Activated CD8-positive, alpha-beta memory T cell treated with anti-CD3 and anti-CD28 coated beads for 1 hour (primary cell): ENCODE results near the gene FBXL4.

Source experiments
- DNase-seq, 2 donors: peaks; one replicate each; pipeline ENCODE4 v3.0.0-alpha.2; 2020; ENCODE audit warnings: low read depth in 1 of 2; ENCODE audit errors: extremely low read depth in 1 of 2

Gene FBXL4

DNA sequence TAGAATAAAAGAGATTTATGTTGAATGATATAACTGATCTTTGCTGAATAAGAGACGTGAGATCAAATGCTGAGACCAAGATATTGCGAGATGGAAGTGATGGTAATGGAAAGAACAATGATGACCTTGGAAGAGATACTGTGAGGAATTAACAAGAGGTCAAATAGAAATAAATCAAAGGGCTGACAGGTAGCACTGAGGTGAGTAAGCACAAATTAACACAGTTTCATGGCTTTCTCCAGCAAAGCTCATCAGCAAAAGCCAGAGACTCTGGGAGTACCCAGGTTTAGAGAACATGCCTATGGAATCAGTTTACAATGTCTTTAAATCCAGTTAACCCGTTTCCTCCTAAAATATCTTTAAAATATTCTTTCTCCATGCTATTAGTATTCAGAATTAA lies 60.1 kb downstream of the FBXL4 start:
- DNase-seq: no peak

DNA sequence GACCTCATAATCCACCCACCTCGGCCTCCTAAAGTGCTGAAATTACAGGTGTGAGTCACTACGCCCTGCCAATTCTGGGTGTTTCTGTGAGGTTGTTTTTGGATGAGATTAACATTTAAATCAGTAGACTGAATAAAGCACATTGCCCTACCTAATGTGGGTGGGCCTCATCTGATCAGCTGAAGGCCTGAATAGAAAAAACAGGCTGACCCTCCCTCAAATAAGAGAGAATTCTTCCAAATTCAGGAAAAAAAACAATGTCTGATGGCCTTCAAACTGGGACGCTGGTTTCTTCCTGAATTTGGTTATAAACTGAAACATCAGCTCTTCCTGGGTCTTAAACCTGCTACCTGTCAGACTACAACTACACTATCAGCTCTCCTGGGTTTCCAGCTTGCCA lies 62.4 kb downstream of the FBXL4 start:
- no peak for DNase-seq

DNA sequence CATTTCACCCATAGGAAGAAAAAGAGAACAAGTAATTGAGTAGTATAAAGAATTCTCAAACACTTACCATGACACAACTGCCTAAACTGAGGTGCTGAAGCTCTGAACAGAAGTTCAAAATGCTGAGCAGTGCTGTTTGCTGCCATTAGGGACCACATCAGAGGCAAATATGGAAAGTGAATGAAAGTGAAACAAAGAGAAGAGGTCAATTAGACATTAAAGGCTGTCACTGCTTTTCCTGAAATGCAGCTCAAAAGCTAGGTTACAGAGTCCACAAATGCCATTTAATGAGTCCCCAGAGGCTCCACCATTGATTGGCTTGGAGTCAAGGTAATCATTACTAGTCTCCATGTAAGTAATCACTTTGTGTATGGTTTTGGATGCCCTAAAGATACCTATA lies 67.3 kb downstream of the FBXL4 start:
- no peak for DNase-seq

DNA sequence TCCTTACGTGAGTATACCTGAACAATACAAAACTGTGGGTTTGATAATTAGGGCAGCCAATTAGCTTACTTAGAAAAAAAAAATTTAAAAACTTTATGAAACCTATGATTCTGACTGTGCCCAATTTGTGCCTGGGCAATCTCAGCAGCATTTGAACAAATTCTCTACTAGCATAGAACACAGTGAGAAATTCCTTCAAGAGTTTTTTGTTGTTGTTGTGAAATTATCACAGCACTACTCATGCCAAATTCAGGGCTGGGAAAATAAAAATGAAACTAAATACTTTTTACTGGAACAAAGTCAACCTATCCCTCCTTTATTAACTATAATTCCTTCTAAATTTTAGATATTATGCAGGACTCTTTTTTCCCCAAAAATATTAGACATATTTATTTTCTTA lies 70.5 kb downstream of the FBXL4 start:
- DNase-seq: no peak

DNA sequence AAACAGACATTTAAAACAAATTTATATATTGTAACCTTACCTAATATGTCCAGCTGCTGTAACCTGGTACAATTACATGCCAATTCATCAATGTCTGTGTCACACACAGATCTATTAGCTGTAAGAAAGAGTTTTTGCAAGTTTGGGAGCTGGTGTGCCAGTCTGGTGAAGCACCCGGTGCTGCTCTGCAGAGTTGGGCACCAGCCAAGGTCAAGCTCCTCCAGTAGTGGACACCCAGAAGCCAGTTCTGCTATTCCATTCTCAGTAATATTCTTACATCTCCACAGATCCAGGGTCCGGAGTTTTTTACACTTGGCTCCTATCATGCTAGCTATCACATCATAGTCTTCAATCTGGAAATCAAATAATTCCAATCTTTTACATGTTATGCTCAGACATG lies 72.4 kb downstream of the FBXL4 start:
- no peak for DNase-seq

DNA sequence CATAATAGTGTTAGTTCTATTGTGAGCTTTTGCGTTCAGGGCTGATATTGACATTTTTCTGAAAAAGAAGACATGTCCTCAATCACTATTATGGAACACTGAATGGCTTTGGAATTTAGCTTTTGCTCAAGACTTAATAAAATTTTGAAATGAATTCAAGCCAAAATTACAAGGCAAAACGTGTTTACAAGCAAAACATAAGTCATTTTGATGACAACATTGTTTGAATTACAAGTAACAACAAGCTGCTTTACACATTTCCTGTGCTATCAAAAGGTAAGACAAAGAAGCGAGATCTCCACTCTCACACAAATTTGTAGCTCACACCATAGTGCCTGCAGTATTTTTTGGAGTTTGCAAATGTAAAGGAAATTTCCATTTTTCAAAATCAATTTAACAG lies 75.9 kb downstream of the FBXL4 start:
- DNase-seq: no peak

DNA sequence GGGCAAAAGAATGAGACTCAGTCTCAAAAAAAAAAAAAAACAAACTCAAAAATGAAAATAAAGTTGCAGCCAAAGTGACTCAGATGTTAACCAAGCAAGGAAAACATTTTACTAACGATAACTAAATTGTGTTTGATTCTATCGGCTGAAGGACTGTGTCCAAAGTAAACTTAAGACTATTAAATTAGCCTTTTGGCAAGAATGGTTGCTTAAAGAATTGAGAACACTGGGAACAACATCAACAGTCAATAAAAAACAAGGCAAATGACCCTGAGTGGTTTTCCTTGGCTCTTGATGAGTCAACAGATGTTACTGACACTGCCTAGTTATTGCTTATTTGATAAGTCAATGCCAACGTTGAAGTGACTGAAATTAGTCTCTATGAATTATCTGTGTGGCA lies 76.7 kb downstream of the FBXL4 start:
- DNase-seq: no peak

DNA sequence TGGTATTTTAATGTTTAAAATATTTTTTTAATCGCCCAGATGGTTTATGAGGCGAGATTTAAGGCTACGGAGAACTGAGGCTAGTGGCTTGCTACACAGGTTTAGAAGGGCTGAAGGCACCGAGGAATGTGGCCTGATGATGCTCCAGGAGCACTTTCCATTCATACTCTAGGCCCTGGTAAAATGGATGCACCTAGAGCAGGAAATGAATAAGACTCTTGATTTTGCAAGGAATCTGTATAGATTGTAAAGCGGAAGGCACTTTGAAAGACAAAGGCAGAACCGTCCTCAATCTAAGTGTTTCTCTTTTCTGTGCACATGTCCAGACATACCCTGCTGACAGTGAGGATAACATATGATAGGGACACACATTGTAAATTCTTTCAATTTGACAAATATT lies 83.2 kb downstream of the FBXL4 start:
- no peak for DNase-seq

DNA sequence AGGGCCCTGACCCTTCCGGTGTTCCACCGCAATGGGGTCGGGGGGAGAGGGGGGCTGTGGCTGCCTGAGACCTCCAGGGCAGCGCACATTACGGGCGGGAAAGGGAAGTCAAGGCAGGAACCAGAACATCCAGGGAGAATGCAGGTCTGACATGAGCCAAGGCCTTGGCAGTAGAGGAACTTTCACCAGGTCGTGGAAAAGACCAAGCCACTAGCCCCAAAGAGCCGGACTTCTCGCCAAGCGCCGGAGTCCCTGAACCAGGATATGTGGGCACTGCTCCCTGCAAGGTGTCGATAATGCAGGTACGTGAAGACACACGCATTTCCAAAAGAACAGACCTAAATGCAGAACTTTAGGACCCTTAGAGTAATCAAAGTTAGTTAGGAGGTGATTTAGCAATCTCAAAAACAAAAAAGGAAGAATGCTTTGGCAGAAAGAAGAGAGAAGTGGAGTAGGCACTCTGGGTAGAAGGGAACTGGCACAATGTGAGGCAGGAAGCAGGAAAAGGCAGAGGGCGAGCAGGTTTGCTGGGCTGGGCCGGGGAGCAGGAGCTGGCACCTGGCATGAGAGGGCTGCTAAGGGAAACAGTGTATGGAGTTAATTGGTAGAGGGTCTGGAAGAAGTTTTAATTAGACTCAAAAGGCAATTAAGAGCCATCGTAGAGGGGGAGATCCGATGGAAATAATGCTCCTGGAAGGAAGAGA lies 99.1 kb downstream of the FBXL4 start:
- no peak for DNase-seq

DNA sequence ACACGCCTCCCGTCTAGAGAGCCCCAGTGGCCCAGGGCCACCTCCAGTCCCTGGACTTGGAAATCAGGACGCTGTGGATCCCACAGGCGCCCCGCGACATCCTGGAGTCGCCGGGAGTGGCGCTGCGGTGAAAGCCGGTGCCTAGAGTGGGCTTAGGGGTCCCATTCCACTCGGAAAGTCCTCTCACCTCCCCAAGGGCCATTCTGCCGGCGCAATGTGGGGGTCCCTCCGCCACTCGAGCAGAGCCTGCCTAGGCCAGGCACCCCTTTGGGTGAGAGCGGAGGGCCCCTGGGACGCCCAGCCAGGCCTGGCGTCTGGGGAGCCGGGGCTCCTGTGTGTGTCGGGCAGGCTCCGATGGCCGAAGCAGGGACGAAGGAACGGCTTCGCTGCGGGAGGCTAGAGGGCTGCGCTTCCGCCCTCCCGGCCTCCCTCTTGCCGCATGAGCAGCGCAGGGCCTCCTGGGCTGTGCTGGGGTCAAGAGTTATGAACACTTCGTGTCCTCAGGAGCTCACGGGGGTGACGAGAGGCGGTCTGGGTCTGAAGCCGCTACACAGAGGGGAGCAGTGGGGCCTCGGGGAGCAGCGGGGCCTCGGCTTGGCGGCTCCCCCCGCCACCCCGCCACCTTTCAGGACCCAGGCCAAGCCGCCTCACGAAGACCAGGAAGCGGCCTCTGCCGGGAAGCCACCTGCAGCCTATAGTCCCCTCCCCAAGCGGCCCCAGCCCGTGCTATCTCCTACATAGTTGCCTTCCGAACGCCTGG lies 99.8 kb downstream of the FBXL4 start:
- no peak for DNase-seq

DNA sequence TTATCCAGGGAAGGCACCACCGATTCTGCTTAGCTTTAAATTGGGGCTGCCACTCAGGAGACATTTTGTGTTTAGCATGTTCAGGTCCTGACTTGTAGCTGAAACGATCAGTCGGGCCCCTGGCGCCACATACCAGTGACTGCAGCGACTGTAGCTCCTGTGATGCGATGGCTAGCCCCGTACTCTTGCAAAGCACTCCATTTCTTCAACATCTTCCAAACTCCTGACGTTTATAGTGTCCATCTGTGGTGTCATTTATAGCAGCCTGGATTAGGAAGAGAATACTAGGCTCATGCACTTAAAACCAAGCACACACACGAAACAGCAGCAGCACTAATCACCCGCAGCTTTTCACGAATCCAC lies 100.3 kb downstream of the FBXL4 start:
- no peak for DNase-seq

DNA sequence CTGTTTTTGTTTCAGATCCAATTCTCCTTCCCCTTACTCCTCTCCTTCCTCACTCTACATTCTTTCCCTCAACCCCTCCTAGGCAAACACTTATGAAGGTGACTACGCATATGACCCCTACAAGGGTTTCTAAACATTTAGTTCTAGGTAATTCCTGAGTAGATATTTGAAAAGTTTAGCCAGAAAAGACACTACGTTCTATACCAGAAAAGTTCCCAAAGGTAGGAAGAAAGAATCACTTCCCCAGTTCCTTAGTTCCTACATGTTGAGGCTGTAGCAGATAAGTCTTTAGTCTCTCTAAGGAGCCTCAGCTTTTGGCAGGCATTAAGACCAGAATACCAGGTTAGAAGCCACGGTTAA lies 101.7 kb downstream of the FBXL4 start:
- DNase-seq: no peak

DNA sequence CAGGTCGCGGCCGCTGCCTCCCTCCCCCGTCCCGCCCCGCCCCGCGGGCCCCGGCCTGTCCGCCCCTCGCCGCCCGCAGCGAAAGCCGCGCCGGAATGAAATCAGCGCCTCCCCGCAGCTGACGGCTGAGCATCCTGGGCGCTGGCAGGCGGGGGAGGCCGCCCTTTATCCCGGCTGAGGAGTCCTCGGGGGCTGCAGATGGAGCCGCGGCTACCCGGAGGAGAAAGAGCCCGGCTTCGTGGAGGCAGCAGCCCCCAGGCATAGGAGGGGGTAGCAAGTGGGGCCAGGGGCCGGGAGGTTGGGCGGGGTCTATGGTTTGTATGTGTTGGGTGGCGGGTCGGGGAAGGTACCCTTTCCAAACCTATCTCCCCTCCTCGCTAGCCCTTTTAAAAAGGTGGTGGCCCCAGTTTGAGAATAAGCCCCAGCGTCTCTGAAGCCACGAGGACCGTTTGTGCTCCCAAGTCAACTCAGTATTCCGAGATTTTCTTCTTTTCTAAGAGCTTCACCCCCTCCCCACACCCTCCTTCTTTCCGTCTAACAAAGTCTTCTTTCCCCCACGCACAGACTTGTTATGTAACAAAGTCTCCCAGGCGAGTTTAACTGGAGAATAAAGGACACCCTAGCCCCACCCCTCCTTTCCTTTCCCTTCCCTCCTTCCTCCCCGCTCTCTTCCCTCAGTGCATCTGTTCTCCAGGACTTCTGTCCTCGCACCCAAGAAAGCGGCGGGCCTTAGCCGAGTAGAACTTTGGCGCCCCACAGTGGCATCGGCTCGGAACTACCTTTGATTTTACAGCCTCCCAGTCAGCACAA lies 102.3 kb downstream of the FBXL4 start:
- peak; percentile 17 to 43 for DNase-seq

DNA sequence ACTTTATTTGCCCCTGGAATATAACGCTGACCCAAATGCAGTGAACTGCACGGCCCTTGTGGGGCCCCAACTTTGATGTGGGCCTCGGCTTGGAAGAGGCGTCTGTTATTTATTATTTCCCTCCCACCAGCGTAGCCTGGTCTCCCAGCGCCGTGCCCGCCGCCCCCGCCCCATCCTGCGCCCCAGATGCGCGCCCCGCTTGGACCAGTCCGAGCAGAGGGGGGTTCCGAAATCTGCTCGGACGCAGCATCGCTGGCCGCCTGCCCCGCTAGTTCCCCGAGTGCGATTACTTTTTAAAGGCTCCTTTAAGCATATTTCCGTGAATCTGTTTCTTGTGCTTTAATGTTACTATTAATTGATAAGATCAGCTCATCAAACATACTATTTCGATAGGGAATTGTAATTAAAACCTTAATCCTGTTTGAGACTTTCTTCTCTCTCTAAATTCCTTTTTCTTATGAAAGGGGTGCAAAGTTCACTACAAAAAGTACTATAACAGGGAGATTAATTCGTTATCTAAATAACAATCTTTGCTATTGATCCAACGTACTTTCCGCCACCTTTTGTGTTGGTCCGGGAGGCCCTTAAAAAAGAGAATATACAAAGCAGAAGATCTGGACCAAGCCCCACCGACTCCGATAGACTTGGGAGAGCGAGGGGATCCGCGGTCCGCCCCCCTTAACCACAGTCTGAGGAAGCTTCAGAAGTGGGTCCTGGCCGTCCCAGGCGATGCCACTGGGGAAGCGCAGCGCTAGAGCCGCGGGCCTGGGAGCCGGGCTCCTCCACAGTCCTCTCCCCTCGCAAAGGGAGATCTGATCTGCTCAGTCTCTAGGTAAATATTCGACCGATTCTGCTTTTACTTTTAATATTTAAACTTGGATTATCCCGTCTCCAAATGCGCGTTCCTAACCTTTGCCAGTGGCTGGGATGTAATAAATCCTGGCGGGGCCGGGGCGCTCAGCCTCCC lies 103.2 kb downstream of the FBXL4 start:
- no peak for DNase-seq

DNA sequence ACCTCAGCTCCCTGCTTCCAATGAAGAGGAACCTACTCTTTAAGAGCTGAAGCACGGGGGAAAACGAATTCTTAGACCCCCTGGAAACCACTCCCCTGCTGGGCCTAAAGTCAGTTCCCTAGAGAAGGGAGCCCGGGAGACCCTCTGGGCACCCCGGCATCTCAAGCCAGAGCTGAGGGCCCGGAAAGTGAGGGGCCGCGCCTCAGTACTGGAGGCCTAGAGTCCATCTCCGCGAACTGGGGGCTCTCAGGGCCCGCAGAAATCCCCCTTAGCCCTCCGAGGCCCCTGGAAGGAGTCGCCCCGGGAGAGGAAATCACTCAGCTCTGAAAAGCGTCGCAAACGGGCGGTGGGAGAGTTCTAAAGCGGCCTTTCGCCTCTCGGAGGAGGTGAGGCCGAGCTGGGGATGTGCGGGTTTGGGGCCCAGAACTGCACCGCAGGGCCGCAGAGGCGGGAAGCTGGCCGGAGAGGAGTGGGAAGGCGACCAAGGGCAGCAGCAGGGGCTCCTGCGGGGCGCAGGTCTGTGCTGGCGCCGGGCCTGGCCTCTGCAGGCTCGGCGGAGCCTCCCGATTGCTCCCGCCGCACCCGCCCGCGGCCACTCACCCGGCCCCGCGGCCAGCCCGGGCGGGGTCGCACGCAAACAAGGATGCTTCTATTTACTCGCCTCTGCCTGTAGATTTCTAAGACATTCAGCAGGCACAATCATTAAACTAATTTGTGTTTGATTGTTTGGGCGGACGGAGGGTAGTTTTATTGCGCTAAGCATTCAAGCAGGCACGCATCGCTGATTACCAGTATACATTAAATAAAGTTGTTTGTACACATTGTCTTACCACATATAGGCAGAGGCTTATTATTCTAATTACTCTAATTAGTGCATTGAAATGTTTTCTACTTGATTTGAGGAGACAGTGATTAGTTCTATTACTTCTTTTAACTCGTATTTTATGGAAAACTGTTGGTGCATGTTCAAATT lies 104.2 kb downstream of the FBXL4 start:
- no peak for DNase-seq

DNA sequence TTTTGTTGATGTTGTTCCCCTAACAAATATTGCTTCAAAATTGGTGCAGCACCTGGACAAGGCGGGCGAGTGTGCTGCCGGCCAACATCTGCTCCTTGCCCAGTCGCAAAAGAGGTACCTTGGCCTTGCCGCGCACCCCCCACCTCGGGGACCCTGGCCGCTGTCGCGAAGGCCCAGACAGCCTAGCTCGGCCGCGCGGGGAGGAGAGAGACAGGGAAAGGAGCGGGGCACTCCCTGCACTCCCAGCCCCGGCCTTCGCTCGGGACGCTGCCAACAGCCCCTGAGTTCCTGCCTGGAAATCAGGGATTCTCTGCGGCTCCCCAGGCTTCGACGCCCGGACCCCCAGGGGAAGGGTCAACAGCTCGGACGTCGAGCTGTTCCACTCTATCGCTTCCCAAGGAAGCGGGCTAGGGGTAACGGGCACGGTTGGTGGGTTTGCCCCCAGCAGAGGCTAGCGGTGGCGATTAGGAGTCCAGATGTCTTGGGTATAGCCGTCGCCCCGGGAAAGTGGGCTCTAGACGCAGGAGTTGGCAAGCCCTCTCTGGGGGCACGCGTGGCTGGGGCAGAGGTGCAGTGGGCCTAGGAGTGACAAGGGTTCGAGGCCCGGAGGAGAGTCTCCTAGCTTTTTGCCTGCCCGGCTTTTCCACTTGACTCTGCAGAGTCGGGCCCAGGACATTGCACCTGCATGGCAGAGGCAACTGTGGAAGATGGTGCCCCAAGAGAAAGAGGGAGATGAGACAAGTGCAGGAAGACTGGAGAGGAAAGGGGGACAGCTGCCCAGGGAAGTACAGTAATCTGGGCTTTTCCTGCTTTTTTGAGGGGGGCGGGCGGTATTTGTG lies 105.2 kb downstream of the FBXL4 start:
- no peak for DNase-seq

DNA sequence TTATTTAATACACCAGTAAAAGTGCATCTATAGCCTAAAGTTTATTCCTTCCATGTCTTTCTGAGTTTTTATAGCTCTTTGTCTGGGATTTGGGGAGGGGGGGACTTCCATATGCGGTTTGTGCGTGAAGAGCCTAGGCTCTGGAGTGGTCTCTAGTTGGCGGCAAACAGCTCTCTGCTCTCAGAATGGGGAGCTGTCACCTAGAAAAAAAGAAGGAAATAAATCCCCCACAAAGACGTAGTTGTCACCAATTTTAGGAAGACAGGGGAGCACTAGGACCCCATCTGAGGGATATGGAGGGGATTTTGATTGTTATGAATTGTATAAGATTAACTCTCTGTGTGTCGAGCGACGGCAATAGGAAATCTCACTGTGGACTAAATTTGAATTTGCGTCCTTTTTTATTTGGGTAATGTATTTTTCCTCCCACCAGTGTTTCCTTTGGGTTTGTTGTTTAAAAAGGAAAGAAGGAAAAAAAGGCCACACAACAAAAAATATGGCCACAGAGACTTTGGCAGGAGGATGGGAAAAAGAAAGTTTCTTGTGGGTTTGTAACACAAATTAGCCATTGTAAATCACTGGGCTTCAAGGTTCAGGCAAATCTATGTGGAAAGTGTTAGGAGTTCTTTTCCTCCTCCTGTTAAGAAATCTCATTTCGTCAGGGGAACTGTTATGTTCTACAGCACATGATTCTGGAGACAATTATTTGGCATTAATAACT lies 106.0 kb downstream of the FBXL4 start:
- DNase-seq: no peak

DNA sequence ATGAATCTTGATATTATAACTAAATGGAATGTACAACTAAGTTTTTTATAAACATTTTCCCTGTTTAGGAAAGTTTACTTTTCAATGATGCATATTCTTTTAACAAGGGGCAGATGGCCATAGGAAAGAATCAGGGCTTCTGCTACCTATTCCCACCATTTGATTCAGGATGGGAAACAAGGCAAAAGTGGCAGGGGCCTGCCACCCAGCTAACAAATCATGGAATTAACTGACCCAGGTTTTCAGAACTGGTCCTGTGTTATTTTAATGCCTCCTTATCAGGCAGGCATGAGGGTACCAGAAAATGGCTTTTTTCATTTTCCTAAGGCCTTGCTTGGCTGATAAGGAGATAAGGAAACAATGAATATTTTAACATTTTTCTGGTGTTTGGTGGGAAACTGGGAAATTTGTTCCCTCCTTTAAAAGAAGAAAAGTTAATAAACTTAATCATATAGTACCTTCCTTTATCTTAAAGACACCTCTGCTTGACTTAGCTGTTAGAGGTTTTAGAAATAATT lies 106.7 kb downstream of the FBXL4 start:
- DNase-seq: no peak
